CD4-positive, alpha-beta T cell (primary cell): ENCODE results near the gene GFM2. TPM values are rescaled to one million over a fixed set of nuclear protein-coding genes. Genes with fewer than 3 reads are reported as not detected.

Source experiments
- ATAC-seq: fragments of 200-7000 bp; cut with Tn5 transposase; one replicate; pipeline ENCODE4 v1.10.0; 2022; ENCODE audit warnings: mild to moderate bottlenecking; ENCODE audit not compliant: poor library complexity
- CTCF ChIA-PET: fragments of 350-600 bp; sonication (Branson Sonifier 250); formaldehyde crosslinking; loops from one replicate; lab custom pipeline; 2021; ENCODE audit warnings: antibody characterized with exemption, inconsistent platforms; lab: Charles Lee
- POLR2A ChIA-PET: fragments of 350-600 bp; sonication (Branson Sonifier 250); formaldehyde crosslinking; loops from one replicate; lab custom pipeline; 2021; ENCODE audit warnings: antibody characterized with exemption, inconsistent platforms; lab: Charles Lee
- DNase-seq, 14 experiments: peaks; one replicate each; pipeline ENCODE4 v3.0.0-alpha.2; 2013 to 2020; ENCODE audit warnings: mixed read lengths in 2 of 14
- H3K27ac ChIP-seq, 2 donors: one replicate each; pipeline versions ENCODE4 v1.5.1 to v1.7.0; 2013; ENCODE audit warnings: low read length in 2 of 2, low read depth in 1 of 2, mild to moderate bottlenecking in 1 of 2
- H3K27me3 ChIP-seq, 2 experiments: 1 replicate in 1 of 2; 2 replicates in 1 of 2; pipeline versions ENCODE4 v1.6.1 to v1.7.0; 2013; ENCODE audit warnings: low read length in 2 of 2, control low read depth in 1 of 2, mild to moderate bottlenecking in 1 of 2, moderate library complexity in 1 of 2; ENCODE audit not compliant: insufficient read depth in 2 of 2, control insufficient read depth in 1 of 2
- H3K36me3 ChIP-seq: one replicate; pipeline ENCODE4 v1.6.1; 2013; ENCODE audit warnings: low read length, control low read depth; ENCODE audit not compliant: insufficient read depth
- H3K4me1 ChIP-seq: one replicate; pipeline ENCODE4 v1.6.1; 2013; ENCODE audit warnings: low read length, control low read depth; ENCODE audit not compliant: insufficient read depth
- H3K4me3 ChIP-seq: one replicate; pipeline ENCODE4 v1.5.1; 2013; ENCODE audit warnings: mild to moderate bottlenecking, low read length, moderate library complexity
- H3K9me3 ChIP-seq, 2 experiments: 1 replicate in 1 of 2; 2 replicates in 1 of 2; pipeline versions ENCODE4 v1.6.1 to v1.7.0; 2013; ENCODE audit warnings: low read length in 2 of 2, mild to moderate bottlenecking in 2 of 2, control low read depth in 1 of 2, moderate library complexity in 1 of 2; ENCODE audit not compliant: control insufficient read depth in 1 of 2, insufficient read depth in 1 of 2
- H3K27ac Mint-ChIP-seq: one replicate; pipeline ENCODE4 v1.8.0; 2020; ENCODE audit warnings: mixed read lengths
- H3K27me3 Mint-ChIP-seq: one replicate; pipeline ENCODE4 v1.8.0; 2021; ENCODE audit warnings: mixed read lengths
- H3K36me3 Mint-ChIP-seq: one replicate; pipeline ENCODE4 v1.8.0; 2021; ENCODE audit warnings: low read depth, mixed read lengths
- H3K4me1 Mint-ChIP-seq: one replicate; pipeline ENCODE4 v1.8.0; 2021; ENCODE audit warnings: low read depth, mixed read lengths
- H3K4me3 Mint-ChIP-seq: one replicate; pipeline ENCODE4 v1.8.0; 2020; ENCODE audit warnings: mild to moderate bottlenecking, mixed read lengths
- H3K9me3 Mint-ChIP-seq: one replicate; pipeline ENCODE4 v1.8.0; 2020; ENCODE audit warnings: mixed read lengths
- intact Hi-C, 2 experiments: fragments of 100-400 bp; cut with DNase I in 1 of 2; cut with micrococcal nuclease in 1 of 2; formaldehyde crosslinking; loops; one replicate each; pipeline versions ENCODE4 v1.15.1 to v1.9.0; 2023 to 2025; cut with DNase I, micrococcal nuclease
- polyA plus RNA-seq, 2 donors: library from polyadenylated mRNA; unstranded; fragments of 120-200 nt; gene quantifications; one replicate each; pipeline ENCODE4 v1.2.1, GENCODE V29; 2013
- total RNA-seq, 174 experiments: library from RNA in 2 of 174; stranded (reverse) in 2 of 174; gene quantifications; one replicate each; pipeline ENCODE4 v1.2.3 and lab custom pipeline; 2021 to 2026
- TF ChIP-seq, protein P1 (sequence below): fragments of 200-600 bp; IDR thresholded peaks from one replicate; pipeline ENCODE4 v1.8.0; 2022; ENCODE audit warnings: antibody characterized with exemption, mild to moderate bottlenecking

GFM2 gene, protein sequence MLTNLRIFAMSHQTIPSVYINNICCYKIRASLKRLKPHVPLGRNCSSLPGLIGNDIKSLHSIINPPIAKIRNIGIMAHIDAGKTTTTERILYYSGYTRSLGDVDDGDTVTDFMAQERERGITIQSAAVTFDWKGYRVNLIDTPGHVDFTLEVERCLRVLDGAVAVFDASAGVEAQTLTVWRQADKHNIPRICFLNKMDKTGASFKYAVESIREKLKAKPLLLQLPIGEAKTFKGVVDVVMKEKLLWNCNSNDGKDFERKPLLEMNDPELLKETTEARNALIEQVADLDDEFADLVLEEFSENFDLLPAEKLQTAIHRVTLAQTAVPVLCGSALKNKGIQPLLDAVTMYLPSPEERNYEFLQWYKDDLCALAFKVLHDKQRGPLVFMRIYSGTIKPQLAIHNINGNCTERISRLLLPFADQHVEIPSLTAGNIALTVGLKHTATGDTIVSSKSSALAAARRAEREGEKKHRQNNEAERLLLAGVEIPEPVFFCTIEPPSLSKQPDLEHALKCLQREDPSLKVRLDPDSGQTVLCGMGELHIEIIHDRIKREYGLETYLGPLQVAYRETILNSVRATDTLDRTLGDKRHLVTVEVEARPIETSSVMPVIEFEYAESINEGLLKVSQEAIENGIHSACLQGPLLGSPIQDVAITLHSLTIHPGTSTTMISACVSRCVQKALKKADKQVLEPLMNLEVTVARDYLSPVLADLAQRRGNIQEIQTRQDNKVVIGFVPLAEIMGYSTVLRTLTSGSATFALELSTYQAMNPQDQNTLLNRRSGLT
- total RNA-seq (10 to 100 TPM; 10.9 to 12.3 TPM), total RNA-seq (lab: John Stamatoyannopoulos, UW) (16.9 to 78.7 (median 35.2) reads per million in 172 experiments)
- polyA plus RNA-seq (2013, experiment 1 of 2), result 20.3 TPM
- polyA plus RNA-seq (2013, experiment 2 of 2), result 18.8 TPM

- no peaks in the 10 kb centered on the region for H3K9me3 Mint-ChIP-seq
- TF ChIP-seq, protein P1, sequence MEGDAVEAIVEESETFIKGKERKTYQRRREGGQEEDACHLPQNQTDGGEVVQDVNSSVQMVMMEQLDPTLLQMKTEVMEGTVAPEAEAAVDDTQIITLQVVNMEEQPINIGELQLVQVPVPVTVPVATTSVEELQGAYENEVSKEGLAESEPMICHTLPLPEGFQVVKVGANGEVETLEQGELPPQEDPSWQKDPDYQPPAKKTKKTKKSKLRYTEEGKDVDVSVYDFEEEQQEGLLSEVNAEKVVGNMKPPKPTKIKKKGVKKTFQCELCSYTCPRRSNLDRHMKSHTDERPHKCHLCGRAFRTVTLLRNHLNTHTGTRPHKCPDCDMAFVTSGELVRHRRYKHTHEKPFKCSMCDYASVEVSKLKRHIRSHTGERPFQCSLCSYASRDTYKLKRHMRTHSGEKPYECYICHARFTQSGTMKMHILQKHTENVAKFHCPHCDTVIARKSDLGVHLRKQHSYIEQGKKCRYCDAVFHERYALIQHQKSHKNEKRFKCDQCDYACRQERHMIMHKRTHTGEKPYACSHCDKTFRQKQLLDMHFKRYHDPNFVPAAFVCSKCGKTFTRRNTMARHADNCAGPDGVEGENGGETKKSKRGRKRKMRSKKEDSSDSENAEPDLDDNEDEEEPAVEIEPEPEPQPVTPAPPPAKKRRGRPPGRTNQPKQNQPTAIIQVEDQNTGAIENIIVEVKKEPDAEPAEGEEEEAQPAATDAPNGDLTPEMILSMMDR, result no peak
- ATAC-seq (peak; percentile 85), DNase-seq (peak; percentile 86 to 95 (median 91))
- CTCF ChIA-PET, result interaction anchor here (0.9 to 1.6 kb wide), 5 partner anchors 8 to 570 kb away, joined by 3 to 6 read pairs (median 3); partner anchors contain the start of genes ANKRD31 and HMGCR
- H3K4me1 ChIP-seq, result peaks cover 29% of the 10 kb centered on the region
- peak within 1 kb of the TSS; percentile 98 for H3K4me3 Mint-ChIP-seq
- H3K27me3 Mint-ChIP-seq, result no peaks in the 10 kb centered on the region
- H3K9me3 ChIP-seq, result no peaks in the 10 kb centered on the region
- H3K27ac Mint-ChIP-seq, result peak within 1 kb of the TSS; percentile 94
- POLR2A ChIA-PET, result interaction anchor here (0.6 to 2.1 kb wide), 12 partner anchors 12 to 1268 kb away, joined by 3 to 9 read pairs (median 4); partner anchors contain the start of genes ANKRD31, BTF3, HEXB and HMGCR
- peak within 1 kb of the TSS; percentile 66 to 82 for H3K27ac ChIP-seq
- H3K36me3 ChIP-seq, result peaks cover 45% of the 10 kb centered on the region
- peak within 1 kb of the TSS; percentile 100 for H3K4me3 ChIP-seq
- intact Hi-C loops, result loop anchor here (1.0 to 10.0 kb wide), 16 partner anchors 80 to 1490 kb away; partner anchors contain the start of genes ANKRD31 (in 2 of the 2), ANKRA2 (in 1 of the 2), CERT1 (in 1 of the 2) and GCNT4 (in 1 of the 2)
- H3K4me1 Mint-ChIP-seq, result peaks cover 46% of the 10 kb centered on the region
- H3K27me3 ChIP-seq, result no peaks in the 10 kb centered on the region
- H3K36me3 Mint-ChIP-seq, result peaks cover 64% of the 10 kb centered on the region
These were observed at the start of gene GFM2, which contains the start of gene NSA2 for GRCh38 chr5:74766849-74767578. Gene GFM2, minus strand, starts transcription at chr5:74767117. Its CDS starts 3,375 bp downstream, at chr5:74763742. Gene NSA2, plus strand, starts transcription at chr5:74767249. Its CDS starts 112 bp downstream, at chr5:74767361.

DNA sequence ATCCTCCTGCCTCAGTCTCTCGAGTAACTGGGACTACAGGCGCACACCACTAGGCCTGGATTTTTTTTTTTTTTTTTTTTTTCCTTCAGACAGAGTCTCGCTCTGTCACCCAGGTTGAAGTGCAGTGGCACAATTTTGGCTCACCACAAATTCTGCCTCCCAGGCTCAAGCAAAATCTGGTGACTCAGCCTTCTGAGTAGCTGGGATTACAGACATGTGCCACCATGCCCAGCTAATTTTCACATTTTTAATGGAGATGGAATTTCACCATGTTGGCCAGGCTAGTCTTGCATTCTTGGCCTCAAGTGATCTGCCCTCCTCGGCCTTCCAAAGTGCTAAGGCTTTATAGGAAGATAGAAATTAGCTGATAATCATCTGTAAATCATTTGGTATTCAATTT is 44.0 kb upstream of the GFM2 start:
- POLR2A ChIA-PET, result no interaction called here
- CTCF ChIA-PET, result no interaction called here
- Histone ChIP-seq H3K4me1 (no peaks in the 10 kb centered on the region), H3K27ac (no peak overlapping the region), H3K9me3 (no peaks in the 10 kb centered on the region), H3K36me3 (no peaks in the 10 kb centered on the region), H3K4me3 (no peak overlapping the region), H3K27me3 (no peaks in the 10 kb centered on the region)
- TF ChIP-seq, protein P1, result no peak
- Mint-ChIP-seq H3K4me1 (no peaks in the 10 kb centered on the region), H3K4me3 (no peak overlapping the region), H3K27me3 (no peaks in the 10 kb centered on the region), H3K27ac (no peak overlapping the region), H3K36me3 (peaks cover 28% of the 10 kb centered on the region), H3K9me3 (no peaks in the 10 kb centered on the region)
- intact Hi-C loops, result no loop called here
- DNase-seq (no peak), ATAC-seq (no peak)

DNA sequence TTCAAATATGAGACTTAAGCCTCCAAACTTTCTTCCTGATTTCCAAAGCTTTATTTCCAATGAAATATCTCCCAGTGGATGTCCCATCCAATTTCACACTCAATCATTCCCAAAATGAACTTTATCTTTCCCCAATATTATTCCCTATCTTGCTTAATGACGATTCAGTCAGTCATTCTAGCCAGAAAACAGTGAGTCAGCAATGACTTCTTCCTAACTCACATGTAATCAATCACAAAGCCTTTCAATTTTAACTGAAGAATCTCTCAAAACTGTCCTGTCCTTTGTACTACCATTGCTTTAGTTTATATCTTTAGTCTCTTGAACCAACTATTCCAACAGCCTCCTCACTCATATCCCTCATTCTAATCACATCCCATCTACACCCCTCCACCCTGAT is 35.0 kb upstream of the GFM2 start:
- peaks cover 23% of the 10 kb centered on the region for H3K36me3 ChIP-seq
- Mint-ChIP-seq H3K27me3 (no peaks in the 10 kb centered on the region), H3K36me3 (peaks cover 46% of the 10 kb centered on the region), H3K4me3 (no peak overlapping the region), H3K4me1 (no peaks in the 10 kb centered on the region), H3K27ac (no peak overlapping the region), H3K9me3 (no peaks in the 10 kb centered on the region)
- no peaks in the 10 kb centered on the region for H3K9me3 ChIP-seq
- H3K4me1 ChIP-seq, result no peaks in the 10 kb centered on the region
- H3K4me3 ChIP-seq, result no peak overlapping the region
- H3K27me3 ChIP-seq, result no peaks in the 10 kb centered on the region
- ChIA-PET CTCF (no interaction called here), POLR2A (no interaction called here)
- no peak for ATAC-seq
- intact Hi-C loops, result no loop called here
- TF ChIP-seq, protein P1, result no peak
- H3K27ac ChIP-seq, result no peak overlapping the region
- DNase-seq, result no peak
